Esophagus (tissue), 2 donors: ENCODE results near the gene VTI1B. TPM values are rescaled to one million over a fixed set of nuclear protein-coding genes. Genes with fewer than 3 reads are reported as not detected.
A peak's percentile ranks its signal among the peaks of the same experiment; 100 is the strongest.
"Not testable (repeated sequence)": the region's sequence is repeated elsewhere in the genome, so short reads cannot be mapped to it uniquely, and the experiment has no call there.

ENCODE experiments used
- H3K27ac ChIP-seq, 2 donors: one replicate each; pipeline ENCODE4 v1.5.1; 2013; ENCODE audit warnings: low read depth in 2 of 2, mild to moderate bottlenecking in 2 of 2, inconsistent platforms in 1 of 2, low read length in 1 of 2, moderate library complexity in 1 of 2
- H3K27me3 ChIP-seq, 2 donors: one replicate each; pipeline ENCODE4 v1.6.1; 2013; ENCODE audit warnings: low read length in 2 of 2, control low read depth in 1 of 2, mild to moderate bottlenecking in 1 of 2; ENCODE audit not compliant: insufficient read depth in 2 of 2, control insufficient read depth in 1 of 2
- H3K36me3 ChIP-seq, 2 donors: one replicate each; pipeline ENCODE4 v1.6.1; 2013; ENCODE audit warnings: low read length in 1 of 2; ENCODE audit not compliant: control insufficient read depth in 2 of 2, insufficient read depth in 2 of 2
- H3K4me1 ChIP-seq, 2 donors: one replicate each; pipeline ENCODE4 v1.6.1; 2013; ENCODE audit warnings: low read length in 1 of 2; ENCODE audit not compliant: control insufficient read depth in 2 of 2, insufficient read depth in 2 of 2
- H3K4me3 ChIP-seq, 2 donors: one replicate each; pipeline ENCODE4 v1.5.1; 2013; ENCODE audit warnings: low read length in 2 of 2, mild to moderate bottlenecking in 2 of 2, low read depth in 1 of 2, moderate library complexity in 1 of 2
- H3K9me3 ChIP-seq, 2 donors: one replicate each; pipeline ENCODE4 v1.6.1; 2013; ENCODE audit warnings: mild to moderate bottlenecking in 2 of 2, low read depth in 1 of 2, low read length in 1 of 2, moderate library complexity in 1 of 2; ENCODE audit not compliant: control insufficient read depth in 2 of 2, insufficient read depth in 1 of 2
- WGBS, 2 donors: extraction: QIAGEN DNeasy Blood & Tissue Kit; methylation state at CpG; one replicate each; pipeline ENCODE4 v1.1.7; 2013; 5-methylcytosine and 5-hydroxymethylcytosine counted together
- polyA plus RNA-seq, 2 donors: library from polyadenylated mRNA; stranded (reverse); fragments of 200-250 nt; gene quantifications; one replicate each; pipeline ENCODE4 v1.2.3, GENCODE V29; 2013
- donor health status: healthy with polysubstance abuse.
- donor health status: Bipolar disorder and iron deficiency.

VTI1B gene
- 10 to 100 TPM; 57.0 to 58.3 TPM for polyA plus RNA-seq

GRCh38 chr14:67674480-67675218 lies at the start of gene VTI1B:
Gene VTI1B, minus strand, starts transcription at chr14:67674632. Its CDS starts 143 bp downstream, at chr14:67674489.
- H3K27me3 ChIP-seq: no peaks in the 10 kb centered on the region
- H3K9me3 ChIP-seq: no peaks in the 10 kb centered on the region
- WGBS, 2 donors: 0% methylated on average over 85 to 87 of the region's 87 CpGs
- H3K27ac ChIP-seq: peak within 1 kb of the TSS; percentile 93 to 99
- H3K36me3 ChIP-seq: peaks cover 4 to 5% of the 10 kb centered on the region in 2 donors
- peaks cover 0 to 6% of the 10 kb centered on the region in 2 donors for H3K4me1 ChIP-seq
- peak within 1 kb of the TSS; percentile 79 to 92 for H3K4me3 ChIP-seq

DNA sequence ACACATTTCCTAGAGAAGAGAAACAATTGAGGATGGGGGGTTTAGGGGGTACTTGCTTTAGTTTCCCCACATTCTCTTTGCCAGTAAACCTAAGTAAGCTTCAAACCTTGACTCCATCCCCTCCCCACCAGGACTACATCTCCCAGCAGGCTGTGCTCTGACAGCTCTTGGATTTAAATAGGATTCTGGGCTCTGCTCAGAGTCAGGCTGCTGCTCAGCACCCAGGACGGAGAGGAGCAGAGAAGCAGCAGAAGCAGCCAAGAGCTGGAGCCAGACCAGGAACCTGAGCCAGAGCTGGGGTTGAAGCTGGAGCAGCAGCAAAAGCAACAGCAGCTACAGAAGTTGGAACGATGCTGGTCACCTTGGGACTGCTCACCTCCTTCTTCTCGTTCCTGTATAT lies 47.9 kb upstream of the VTI1B start:
- Histone ChIP-seq H3K27me3 (no peaks in the 10 kb centered on the region), H3K36me3 (no peaks in the 10 kb centered on the region), H3K4me3 (peak overlapping the region; percentile 15 to 45), H3K9me3 (no peaks in the 10 kb centered on the region), H3K4me1 (peaks cover 0 to 3% of the 10 kb centered on the region in 2 donors), H3K27ac (peak overlapping the region; percentile 5 to 66)
- WGBS, 2 donors: 6 to 8% methylated on average over 3 of the region's 3 CpGs

GRCh38 chr14:67721875-67722274 lies 47.4 kb upstream of the VTI1B start:
- H3K27ac ChIP-seq: no peak overlapping the region
- H3K4me1 ChIP-seq: peaks cover 0 to 3% of the 10 kb centered on the region in 2 donors
- WGBS, 2 donors: 61 to 71% methylated on average over 5 of the region's 5 CpGs
- H3K4me3 ChIP-seq: no peak overlapping the region
- no peaks in the 10 kb centered on the region for H3K9me3 ChIP-seq
- H3K36me3 ChIP-seq: no peaks in the 10 kb centered on the region
- H3K27me3 ChIP-seq: no peaks in the 10 kb centered on the region

- WGBS, 2 donors: 41 to 51% methylated on average over 2 of the region's 2 CpGs
- Histone ChIP-seq H3K27me3 (no peaks in the 10 kb centered on the region), H3K4me1 (peaks cover 0 to 3% of the 10 kb centered on the region in 2 donors), H3K27ac (no peak overlapping the region), H3K9me3 (no peaks in the 10 kb centered on the region), H3K36me3 (no peaks in the 10 kb centered on the region), H3K4me3 (no peak overlapping the region)
Measured at GRCh38 chr14:67719866-67720265, 45.4 kb upstream of the VTI1B start.

- WGBS, 2 donors: 88 to 90% methylated on average over 3 of the region's 3 CpGs
- H3K9me3 ChIP-seq, H3K4me1 ChIP-seq, H3K36me3 ChIP-seq, H3K27me3 ChIP-seq, H3K27ac ChIP-seq, H3K4me3 ChIP-seq: not testable (repeated sequence)
Measured at GRCh38 chr14:67719385-67719784, 45.0 kb upstream of the VTI1B start.

DNA sequence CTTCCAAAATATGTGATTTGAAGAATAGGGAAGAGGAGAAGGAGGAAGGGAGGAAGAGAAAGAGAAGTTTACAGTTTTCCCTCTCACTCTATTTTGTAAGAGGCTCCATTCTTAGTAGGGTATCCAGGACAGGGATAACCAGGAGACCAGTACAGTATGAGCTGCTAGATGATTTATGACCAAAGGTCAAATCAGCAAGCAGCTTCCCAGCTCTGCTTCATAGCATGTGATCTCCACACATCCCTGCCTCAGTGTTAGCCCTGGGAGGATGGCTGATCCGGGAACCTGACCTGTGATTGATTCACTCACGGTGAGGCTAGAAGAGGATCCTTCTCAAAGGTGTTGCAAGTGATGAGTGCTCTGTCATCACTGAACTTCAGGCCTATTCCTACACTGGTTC lies 43.8 kb upstream of the VTI1B start:
- Histone ChIP-seq H3K9me3 (no peaks in the 10 kb centered on the region), H3K27me3 (no peaks in the 10 kb centered on the region), H3K4me3 (no peak overlapping the region), H3K27ac (no peak overlapping the region), H3K4me1 (no peaks in the 10 kb centered on the region), H3K36me3 (no peaks in the 10 kb centered on the region)
- WGBS, 2 donors: 62 to 76% methylated on average over 2 of the region's 2 CpGs

GRCh38 chr14:67717048-67717447 lies 42.6 kb upstream of the VTI1B start:
- Histone ChIP-seq H3K4me1 (no peaks in the 10 kb centered on the region), H3K9me3 (no peaks in the 10 kb centered on the region), H3K36me3 (no peaks in the 10 kb centered on the region), H3K4me3 (no peak overlapping the region), H3K27ac (no peak overlapping the region), H3K27me3 (no peaks in the 10 kb centered on the region)
- 70 to 91% methylated on average over 1 of the region's 1 CpG for WGBS, 2 donors

DNA sequence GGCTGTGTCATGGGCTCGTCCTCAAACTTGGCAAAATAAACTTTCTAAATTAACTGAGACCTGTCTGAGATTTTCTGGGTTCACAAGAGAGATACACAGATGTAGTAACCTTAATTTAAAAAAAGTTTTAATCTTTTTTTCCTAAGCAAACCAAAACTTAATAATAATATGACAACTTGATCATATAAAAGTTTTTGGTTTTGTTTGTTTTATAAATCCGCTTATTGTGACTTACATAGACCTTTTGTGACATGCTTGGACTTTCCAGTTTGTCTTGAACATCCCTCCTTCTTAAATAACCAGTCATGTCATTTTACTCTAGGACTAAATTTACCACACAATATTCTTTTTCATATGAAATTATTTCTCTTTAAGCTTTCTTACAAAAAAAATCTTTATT lies 35.8 kb upstream of the VTI1B start:
- Histone ChIP-seq H3K4me1 (no peaks in the 10 kb centered on the region), H3K27me3 (no peaks in the 10 kb centered on the region), H3K9me3 (no peaks in the 10 kb centered on the region), H3K36me3 (no peaks in the 10 kb centered on the region), H3K4me3 (no peak overlapping the region), H3K27ac (no peak overlapping the region)
- WGBS, 2 donors: 81 to 82% methylated on average over 2 of the region's 2 CpGs

GRCh38 chr14:67709796-67710195 lies 35.4 kb upstream of the VTI1B start:
- not testable (repeated sequence) for H3K4me3 ChIP-seq, H3K27me3 ChIP-seq, H3K4me1 ChIP-seq, H3K27ac ChIP-seq, H3K36me3 ChIP-seq, H3K9me3 ChIP-seq
- WGBS, 2 donors: 66% methylated on average over 1 of the region's 1 CpG

GRCh38 chr14:67709346-67709745 lies 34.9 kb upstream of the VTI1B start:
- not testable (repeated sequence) for H3K4me3 ChIP-seq, H3K27ac ChIP-seq, H3K9me3 ChIP-seq, H3K4me1 ChIP-seq, H3K27me3 ChIP-seq, H3K36me3 ChIP-seq
